ENCODE measurements around the gene METTL21A. TPM values are rescaled to one million over a fixed set of nuclear protein-coding genes. Genes with fewer than 3 reads are reported as not detected.

The METTL21A gene
- total and polyA plus RNA-seq, 2 of the 4 experiments (the other 2 are of a cell fraction): 5.9 to 11.6 TPM

DNA sequence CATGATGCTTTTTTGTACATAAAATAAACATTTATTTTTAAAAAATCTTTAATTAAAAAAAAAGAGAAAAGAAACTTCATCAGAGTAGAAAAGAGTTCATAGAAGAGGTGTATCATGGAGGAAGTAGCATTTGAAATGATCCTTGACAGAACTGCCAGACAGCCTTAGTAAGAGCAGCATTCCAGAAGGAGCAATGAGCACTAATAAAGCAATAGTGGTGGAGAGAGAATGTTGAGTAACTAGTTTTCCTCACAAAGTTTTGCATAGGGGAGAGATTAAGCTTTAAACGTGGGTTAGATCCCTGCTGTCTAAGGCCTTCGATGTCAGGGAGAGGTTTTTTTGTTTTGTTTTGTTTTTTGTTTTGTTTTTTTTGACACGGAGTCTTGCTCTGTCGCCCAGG lies 29.8 kb upstream of the METTL21A start:
- in situ Hi-C loops (cut with MboI; ENCODE audit: low sequenced_read_pairs): no loop called here
- no peak overlapping the region for H2BK120ac ChIP-seq (ENCODE audit: low read depth, low read length)
- ChIA-PET CTCF (no interaction called here), POLR2A (ENCODE audit: unreplicated experiment) (no interaction called here)
- H3K4me2 ChIP-seq (ENCODE audit: low read depth, low read length): no peak overlapping the region
- H3K56ac ChIP-seq (ENCODE audit: extremely low read depth, insufficient read depth, low read length): no peak overlapping the region
- no peaks in the 10 kb centered on the region for H3K9me1 ChIP-seq (ENCODE audit: insufficient read depth, low read length)
- H2AK9ac ChIP-seq (replicated peaks; ENCODE audit: low read depth, low read length, poor library complexity): no peak overlapping the region
- ATAC-seq (ENCODE audit: low read depth) (no peak; the same call in 1 of the 2 replicates), DNase-seq (no peak)
- no peak overlapping the region for H3K4ac ChIP-seq (ENCODE audit: low read depth, low read length)
- no peak overlapping the region for H2AK5ac ChIP-seq (ENCODE audit: low read depth, low read length)
- H3K9me3 ChIP-seq (ENCODE audit: control insufficient read depth, insufficient read depth, low read length): no peaks in the 10 kb centered on the region
- H3K27me3 ChIP-seq (ENCODE audit: control insufficient read depth, insufficient read depth, low read length): no peaks in the 10 kb centered on the region
- H4K8ac ChIP-seq (ENCODE audit: low read depth in 2 of 2, low read length in 2 of 2): no peak overlapping the region
- H3K79me1 ChIP-seq (ENCODE audit: low read depth in 1 of 2, low read length in 2 of 2): no peaks in the 10 kb centered on the region
- H3K18ac ChIP-seq (ENCODE audit: low read depth, low read length): no peak overlapping the region
- no peak overlapping the region for H2AFZ ChIP-seq (replicated peaks; ENCODE audit: low read length, poor library complexity)
- no peaks in the 10 kb centered on the region for H3K4me1 ChIP-seq (ENCODE audit: control insufficient read depth, insufficient read depth, low read length)
- no peak overlapping the region for H3K9ac ChIP-seq (ENCODE audit: low read depth, low read length)
- H3K27ac ChIP-seq (ENCODE audit: insufficient read depth, low read length): no peak overlapping the region
- dilution Hi-C loops (cut with HindIII; ENCODE audit: low sequenced_read_pairs, unreplicated experiment): no loop called here
- no peak overlapping the region for H3K4me3 ChIP-seq (ENCODE audit: insufficient read depth, low read depth, low read length)
- H4K20me1 ChIP-seq (ENCODE audit: insufficient read depth, low read length): no peaks in the 10 kb centered on the region
- no peak overlapping the region for H2BK5ac ChIP-seq (ENCODE audit: low read depth, low read length, poor library complexity, severe bottlenecking)
- no peak for TF ChIP-seq CHD1 (IDR thresholded peaks at IDR 0.05; ENCODE audit: low read depth, low read length)
- TF ChIP-seq MAZ (IDR thresholded peaks at IDR 0.05; ENCODE audit: borderline replicate concordance, low read depth, low read length): no peak
- no peak for TF ChIP-seq CEBPB (IDR thresholded peaks at IDR 0.05; ENCODE audit: low read depth, low read length)
- TF ChIP-seq, protein P1, sequence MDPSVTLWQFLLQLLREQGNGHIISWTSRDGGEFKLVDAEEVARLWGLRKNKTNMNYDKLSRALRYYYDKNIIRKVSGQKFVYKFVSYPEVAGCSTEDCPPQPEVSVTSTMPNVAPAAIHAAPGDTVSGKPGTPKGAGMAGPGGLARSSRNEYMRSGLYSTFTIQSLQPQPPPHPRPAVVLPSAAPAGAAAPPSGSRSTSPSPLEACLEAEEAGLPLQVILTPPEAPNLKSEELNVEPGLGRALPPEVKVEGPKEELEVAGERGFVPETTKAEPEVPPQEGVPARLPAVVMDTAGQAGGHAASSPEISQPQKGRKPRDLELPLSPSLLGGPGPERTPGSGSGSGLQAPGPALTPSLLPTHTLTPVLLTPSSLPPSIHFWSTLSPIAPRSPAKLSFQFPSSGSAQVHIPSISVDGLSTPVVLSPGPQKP (IDR thresholded peaks at IDR 0.05; ENCODE audit: borderline replicate concordance, low read depth, low read length): no peak
- TF ChIP-seq, protein P2, sequence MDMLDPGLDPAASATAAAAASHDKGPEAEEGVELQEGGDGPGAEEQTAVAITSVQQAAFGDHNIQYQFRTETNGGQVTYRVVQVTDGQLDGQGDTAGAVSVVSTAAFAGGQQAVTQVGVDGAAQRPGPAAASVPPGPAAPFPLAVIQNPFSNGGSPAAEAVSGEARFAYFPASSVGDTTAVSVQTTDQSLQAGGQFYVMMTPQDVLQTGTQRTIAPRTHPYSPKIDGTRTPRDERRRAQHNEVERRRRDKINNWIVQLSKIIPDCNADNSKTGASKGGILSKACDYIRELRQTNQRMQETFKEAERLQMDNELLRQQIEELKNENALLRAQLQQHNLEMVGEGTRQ (IDR thresholded peaks at IDR 0.05; ENCODE audit: low read depth, low read length): no peak
- TF ChIP-seq RAD21 (IDR thresholded peaks at IDR 0.05; ENCODE audit: low read length): no peak
- no peak for TF ChIP-seq SMC3 (IDR thresholded peaks at IDR 0.05; ENCODE audit: low read depth, low read length)
- TF ChIP-seq BHLHE40 (IDR thresholded peaks at IDR 0.05; ENCODE audit: low read depth, low read length): no peak
- no peak for TF ChIP-seq RCOR1 (IDR thresholded peaks at IDR 0.05; ENCODE audit: insufficient replicate concordance, low read length)
- H2BK20ac ChIP-seq (ENCODE audit: low read depth, low read length): no peak overlapping the region
- no peak overlapping the region for H3K23ac ChIP-seq (ENCODE audit: low read depth, low read length)
- no peak overlapping the region for H3K14ac ChIP-seq (replicated peaks; ENCODE audit: low read depth, low read length)
- WGBS, 2 experiments (ENCODE audit: extremely low coverage in 2 of 2, insufficient read length in 1 of 2): no CpG with 5 or more reads among the region's 4 CpGs
- H4K91ac ChIP-seq (ENCODE audit: insufficient read depth, low read depth, low read length): no peak overlapping the region
- BruUV-seq (replicated peaks): no TSS peak
- H3K36me3 ChIP-seq (ENCODE audit: control insufficient read depth, insufficient read depth, low read length): no peaks in the 10 kb centered on the region
- no peak overlapping the region for H4K5ac ChIP-seq (ENCODE audit: low read depth, low read length)
- no peak overlapping the region for H2BK15ac ChIP-seq (ENCODE audit: low read depth, low read length)
- intact Hi-C loops (cut with micrococcal nuclease): no loop called here
